HG02623 (cell line): ENCODE data around the gene ZNF3.

Source experiments
- ATAC-seq: cut with Tn5 transposase; IDR thresholded peaks from one replicate; pipeline ENCODE4 v1.9.1; 2021; ENCODE audit warnings: moderate library complexity; ENCODE audit not compliant: unreplicated experiment

ZNF3 gene

GRCh38 chr7:100088621-100089457, 7.3 kb upstream of the ZNF3 start, which contains the start of gene COPS6:
Gene COPS6, plus strand, starts transcription at chr7:100088969. Its CDS starts 22 bp downstream, at chr7:100088991.
- no peak for ATAC-seq

- ATAC-seq: no peak
Observed at GRCh38 chr7:100088095-100088620, 6.6 kb upstream of the ZNF3 start.

DNA sequence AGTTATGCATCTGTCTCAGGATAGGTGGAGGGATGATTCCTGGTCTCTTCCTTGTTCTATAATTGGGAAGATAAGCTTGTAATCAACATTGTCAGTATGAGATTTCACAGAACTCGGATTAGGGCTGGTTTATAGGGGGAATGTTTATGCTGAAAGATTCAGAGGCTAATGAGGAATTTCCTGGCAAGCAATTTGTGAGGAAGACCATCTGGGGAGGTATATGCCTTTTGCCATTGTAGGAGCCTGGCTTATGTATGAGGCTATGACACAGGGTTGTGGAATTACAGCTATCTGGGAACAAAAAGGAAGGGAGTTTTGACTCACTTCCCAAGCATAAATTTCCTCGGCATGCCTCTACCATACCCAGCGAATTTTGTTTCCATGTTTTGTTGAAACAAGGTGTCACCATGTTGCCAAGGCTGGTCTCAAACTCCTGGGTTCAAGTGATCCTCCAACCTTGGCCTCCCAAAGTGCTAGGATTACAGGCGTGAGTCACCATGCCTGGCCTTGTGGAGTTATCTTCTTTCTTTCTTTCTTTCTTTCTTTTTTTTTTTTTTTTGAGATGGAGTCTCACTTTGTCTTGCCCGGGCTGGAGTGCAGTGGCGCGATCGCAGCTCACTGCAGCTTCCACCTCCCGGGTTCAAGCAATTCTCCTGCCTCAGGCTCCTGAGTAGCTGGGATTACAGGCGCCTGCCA, 5.7 kb upstream of the ZNF3 start:
- no peak for ATAC-seq

GRCh38 chr7:100085515-100085914, 4.0 kb upstream of the ZNF3 start:
- no peak for ATAC-seq

DNA sequence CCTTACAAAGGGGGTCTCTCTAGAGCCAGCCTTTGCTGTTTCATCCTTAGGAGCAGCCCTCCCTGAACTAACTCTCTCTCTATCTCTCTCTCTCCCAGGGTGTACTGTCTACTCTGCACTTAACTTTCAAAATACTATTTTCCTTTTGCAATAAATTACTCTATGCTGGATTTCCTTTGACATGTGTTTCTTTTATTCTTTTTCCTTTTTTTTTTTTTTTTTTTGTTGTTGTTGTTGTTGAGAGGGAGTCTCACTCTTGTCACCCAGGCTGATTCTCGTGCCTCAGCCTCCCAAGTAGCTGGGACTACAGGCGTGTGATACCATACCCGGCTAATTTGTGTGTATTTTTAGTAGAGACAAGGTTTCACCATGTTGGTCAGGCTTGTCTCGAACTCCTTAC, 1.5 kb upstream of the ZNF3 start:
- no peak for ATAC-seq

DNA sequence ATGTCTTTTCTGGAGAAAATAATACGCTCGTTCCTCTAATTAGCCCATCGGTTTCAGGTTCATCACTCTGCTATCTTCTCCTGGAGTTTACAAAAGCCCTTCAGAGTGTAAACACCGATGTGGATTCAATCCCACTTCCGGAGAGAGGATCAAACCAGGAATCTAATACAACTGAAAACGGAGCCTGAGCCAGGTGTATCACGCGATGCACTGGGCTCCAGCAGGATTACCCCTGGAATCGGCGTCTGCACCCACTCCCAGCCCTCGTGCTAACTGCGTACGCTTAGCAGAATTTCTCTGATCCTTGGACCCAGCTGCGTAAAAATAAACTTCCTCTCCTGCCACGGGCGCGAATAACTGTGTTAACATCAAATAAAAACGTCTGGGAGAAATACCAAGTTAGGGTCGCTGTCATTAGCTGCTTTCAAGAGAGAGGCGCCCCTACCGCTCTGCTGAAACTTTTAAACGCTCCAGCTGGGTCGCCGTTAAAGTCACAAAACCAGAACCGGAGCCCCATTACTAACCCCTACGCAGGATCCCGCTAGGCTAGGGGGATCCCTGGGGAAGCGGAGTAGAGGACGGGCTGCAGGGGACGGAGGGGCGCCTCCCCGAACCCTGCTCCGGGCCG, 502 bp downstream of the ZNF3 start:
- no peak for ATAC-seq

- no peak for ATAC-seq
Observed at GRCh38 chr7:100079024-100079560, 2.4 kb downstream of the ZNF3 start.

- no peak for ATAC-seq
Observed at GRCh38 chr7:100077205-100077604, 4.3 kb downstream of the ZNF3 start.

GRCh38 chr7:100075418-100075817, 6.1 kb downstream of the ZNF3 start:
- ATAC-seq: no peak

GRCh38 chr7:100074841-100075240, 6.7 kb downstream of the ZNF3 start:
- no peak for ATAC-seq

DNA sequence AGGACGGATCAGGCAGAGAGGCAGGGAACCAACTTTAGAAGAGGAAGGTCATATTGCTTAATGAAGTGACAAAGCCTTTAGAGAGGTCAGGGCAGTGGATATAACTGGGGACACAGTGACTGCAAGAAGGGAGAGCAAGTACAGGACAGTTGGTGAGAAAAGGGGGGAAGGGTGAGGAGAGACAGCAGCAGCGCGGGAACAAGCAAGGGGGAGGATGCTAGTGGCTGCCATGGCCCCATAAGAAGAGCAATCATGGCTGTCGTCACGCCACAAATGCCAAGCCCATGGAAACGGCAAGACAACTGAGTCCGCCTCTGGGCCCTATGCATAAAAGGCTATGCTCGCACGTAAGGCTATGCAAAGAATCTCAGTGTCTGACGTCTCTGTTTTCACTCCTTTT, 9.1 kb downstream of the ZNF3 start:
- ATAC-seq: no peak

- no peak for ATAC-seq
Observed at GRCh38 chr7:100071018-100071723, 10.4 kb downstream of the ZNF3 start.

GRCh38 chr7:100069991-100070390, 11.5 kb downstream of the ZNF3 start:
- ATAC-seq: no peak

DNA sequence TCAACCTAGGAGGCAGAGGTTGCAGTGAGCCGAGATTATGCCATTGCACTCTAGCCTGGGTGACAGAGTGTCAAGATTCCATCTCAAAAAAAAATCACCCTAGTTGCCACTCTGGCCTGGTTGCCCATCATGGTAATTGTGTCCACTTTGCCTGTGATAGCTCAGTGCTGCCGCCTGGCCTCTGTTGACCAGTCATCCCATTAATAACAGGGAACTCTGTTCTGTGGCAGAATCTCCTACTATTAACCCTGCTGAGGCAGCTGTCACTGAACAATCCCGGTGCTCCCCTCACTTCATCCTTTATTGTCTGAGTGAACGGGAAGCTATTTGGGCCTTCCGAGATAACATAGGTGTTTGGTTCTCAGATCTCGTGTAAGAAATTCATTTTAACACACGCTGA, 14.6 kb downstream of the ZNF3 start:
- no peak for ATAC-seq

DNA sequence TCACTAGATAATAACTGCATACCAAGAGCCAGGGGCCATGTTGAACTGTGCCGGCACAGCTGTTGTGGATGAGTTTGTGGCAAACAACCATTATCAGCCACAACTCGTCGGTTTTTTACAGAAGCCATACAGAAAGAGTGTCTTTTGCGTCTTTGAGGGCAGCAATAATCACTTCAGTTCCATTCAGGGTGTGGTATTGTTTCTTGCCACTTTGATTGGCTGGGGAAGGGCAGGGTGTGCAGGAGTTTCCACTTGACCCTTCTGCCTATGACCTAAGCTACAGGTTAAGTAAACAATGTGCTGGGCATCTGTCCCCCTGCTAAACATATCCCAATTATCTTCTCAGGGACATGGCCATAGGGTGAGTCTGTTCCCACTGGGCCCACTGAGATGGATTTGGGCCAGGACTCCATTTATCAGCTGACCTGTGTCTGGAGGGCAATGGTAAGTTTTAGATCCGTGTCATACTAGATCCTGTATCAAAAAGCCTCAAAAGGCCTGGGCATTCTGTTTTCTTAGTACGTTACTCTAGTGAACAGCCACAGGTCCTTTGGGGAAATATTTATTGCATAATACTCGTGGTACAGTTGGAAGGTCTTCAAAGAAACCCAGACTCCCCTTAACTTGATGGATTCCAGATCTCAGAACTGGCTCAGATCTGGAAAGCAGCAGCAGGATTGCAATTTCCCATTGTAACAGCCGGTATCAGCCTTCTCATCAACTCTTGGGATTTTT, 15.9 kb downstream of the ZNF3 start:
- no peak for ATAC-seq

GRCh38 chr7:100064162-100064561, 17.4 kb downstream of the ZNF3 start:
- ATAC-seq: no peak

GRCh38 chr7:100063376-100063775, 18.1 kb downstream of the ZNF3 start:
- no peak for ATAC-seq

DNA sequence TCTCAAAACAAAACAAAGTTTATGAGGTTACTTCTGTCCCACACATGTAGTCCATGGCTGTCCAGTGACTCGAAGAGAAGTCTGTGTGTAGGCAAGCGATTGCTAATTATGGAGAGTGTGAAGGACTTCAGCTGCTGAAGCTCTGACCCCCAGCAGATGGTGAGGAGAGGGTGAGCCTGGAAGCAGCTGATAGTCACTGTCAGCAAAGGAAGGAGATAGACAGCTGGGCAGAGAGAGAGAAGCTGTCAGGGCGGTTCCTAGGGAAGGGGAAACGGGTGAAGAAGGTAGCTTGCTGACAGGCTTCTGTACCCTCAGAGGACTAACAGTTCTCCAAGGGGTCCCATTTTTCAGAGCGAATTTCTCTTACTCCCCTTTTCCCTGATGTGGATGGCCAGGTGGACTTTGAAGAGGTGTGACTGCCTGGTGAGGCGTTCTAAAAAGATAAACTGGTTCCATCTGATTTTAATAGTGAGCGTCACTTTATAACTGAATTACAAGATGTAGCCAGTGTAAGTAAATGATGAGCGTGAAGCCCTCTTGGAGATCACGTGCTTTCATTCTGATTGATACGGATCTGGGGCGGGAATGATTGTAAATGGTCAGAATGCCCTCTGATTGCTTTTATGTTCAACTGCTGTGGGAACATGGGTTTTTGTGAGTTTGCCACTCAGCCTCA, 19.9 kb downstream of the ZNF3 start:
- ATAC-seq: no peak

DNA sequence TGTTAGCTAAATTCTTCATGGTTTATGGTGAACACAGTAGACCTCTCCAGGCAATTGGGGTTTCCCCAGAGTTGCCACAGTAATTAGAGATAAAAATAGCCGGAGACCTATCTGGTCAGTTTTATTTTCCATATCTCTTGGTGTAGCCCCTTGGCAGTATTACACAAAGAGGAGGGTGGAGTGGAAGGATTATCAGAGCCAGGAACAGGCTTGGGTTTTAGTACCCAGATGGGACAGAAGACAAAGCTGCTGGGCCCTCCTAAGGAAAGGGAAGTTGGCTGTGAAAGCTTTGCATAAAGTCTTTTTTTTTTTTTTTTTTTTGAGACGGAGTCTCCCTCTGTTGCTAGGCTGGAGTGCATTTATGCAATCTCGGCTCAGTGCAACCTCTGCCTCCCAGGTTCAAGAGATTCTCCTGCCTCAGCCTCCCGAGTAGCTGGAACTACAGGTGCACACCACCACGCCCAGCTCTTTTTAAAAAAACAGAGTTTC, 22.2 kb downstream of the ZNF3 start:
- ATAC-seq: no peak
